GM18517 (cell line): ENCODE measurements around the gene LIMD2.
"Not testable (repeated sequence)": the region's sequence is repeated elsewhere in the genome, so short reads cannot be mapped to it uniquely, and the experiment has no call there.

Experiments used
- ATAC-seq: cut with Tn5 transposase; IDR thresholded peaks from one replicate; pipeline ENCODE4 v1.9.1; 2021; ENCODE audit warnings: mild to moderate bottlenecking, moderate library complexity; ENCODE audit not compliant: unreplicated experiment

Gene LIMD2

GRCh38 chr17:63699638-63700527, at the start of gene LIMD2:
LIMD2 (minus strand) TSS chr17:63700125; CDS start chr17:63699298, 827 bp downstream.
- ATAC-seq = no peak

GRCh38 chr17:63741408-63742173, 41.7 kb upstream of the LIMD2 start, which contains the start of gene STRADA:
STRADA (minus strand) TSS chr17:63741799; CDS start chr17:63728369, 13,430 bp downstream.
- ATAC-seq = peak; percentile 80

- ATAC-seq = peak; percentile 14
These were observed 41.1 kb upstream of the LIMD2 start for GRCh38 chr17:63741143-63741407.

- no peak for ATAC-seq
These were observed 40.7 kb upstream of the LIMD2 start for GRCh38 chr17:63740464-63741142.

GRCh38 chr17:63735691-63736090, 35.8 kb upstream of the LIMD2 start:
- no peak for ATAC-seq

- no peak for ATAC-seq
These were observed 22.5 kb upstream of the LIMD2 start for GRCh38 chr17:63722403-63722802.

GRCh38 chr17:63720194-63720593, 20.3 kb upstream of the LIMD2 start:
- not testable (repeated sequence) for ATAC-seq

- ATAC-seq = no peak
These were observed 19.1 kb upstream of the LIMD2 start for GRCh38 chr17:63718988-63719387.

- ATAC-seq = no peak
These were observed 16.5 kb upstream of the LIMD2 start for GRCh38 chr17:63716426-63716825.

GRCh38 chr17:63714550-63715277, 14.8 kb upstream of the LIMD2 start:
- no peak for ATAC-seq

- ATAC-seq = no peak
These were observed 9.2 kb upstream of the LIMD2 start for GRCh38 chr17:63709110-63709509.

- no peak for ATAC-seq
These were observed 7.2 kb upstream of the LIMD2 start for GRCh38 chr17:63707151-63707550.

GRCh38 chr17:63706336-63707082, 6.6 kb upstream of the LIMD2 start:
- no peak for ATAC-seq

- ATAC-seq = no peak
These were observed 5.7 kb upstream of the LIMD2 start for GRCh38 chr17:63705657-63706056.

- no peak for ATAC-seq
These were observed 4.9 kb upstream of the LIMD2 start for GRCh38 chr17:63704836-63705235.

GRCh38 chr17:63704259-63704576, 4.3 kb upstream of the LIMD2 start:
- no peak for ATAC-seq

GRCh38 chr17:63703556-63704258, 3.8 kb upstream of the LIMD2 start:
- no peak for ATAC-seq

GRCh38 chr17:63703029-63703428, 3.1 kb upstream of the LIMD2 start:
- no peak for ATAC-seq

GRCh38 chr17:63702721-63703015, 2.7 kb upstream of the LIMD2 start:
- no peak for ATAC-seq
